Suppressor macrophage (primary cell): ENCODE measurements around the gene IDH3G.

ENCODE experiments used
- DNase-seq, 4 experiments: peaks; one replicate each; pipeline ENCODE4 v3.0.0-alpha.2; 2020 to 2022

Gene IDH3G

GRCh38 chrX:153791104-153791852, 2.9 kb downstream of the IDH3G start:
- no peak for DNase-seq

- DNase-seq = no peak
Observed at GRCh38 chrX:153789654-153790053, 4.5 kb downstream of the IDH3G start.

GRCh38 chrX:153786669-153787068, 7.5 kb downstream of the IDH3G start:
- DNase-seq = no peak

- no peak for DNase-seq
Observed at GRCh38 chrX:153784325-153784967, 9.7 kb downstream of the IDH3G start.

GRCh38 chrX:153783378-153784013, 10.7 kb downstream of the IDH3G start:
- DNase-seq = no peak

- no peak for DNase-seq
Observed at GRCh38 chrX:153782871-153783270, 11.3 kb downstream of the IDH3G start.

- no peak for DNase-seq
Observed at GRCh38 chrX:153782313-153782712, 11.9 kb downstream of the IDH3G start.

- DNase-seq = no peak
Observed at GRCh38 chrX:153781428-153782047, 12.6 kb downstream of the IDH3G start.

GRCh38 chrX:153780678-153781427, 13.3 kb downstream of the IDH3G start, which contains the start of gene SRPK3:
Gene SRPK3 (plus strand): TSS chrX:153781041. CDS start chrX:153781087, 46 bp downstream.
- DNase-seq = no peak

- peak; percentile 2 to 43 (median 22) for DNase-seq
Observed at GRCh38 chrX:153779891-153780677, 14.1 kb downstream of the IDH3G start.

- peak in 1 of 4 experiments; percentile 19 for DNase-seq
Observed at GRCh38 chrX:153778684-153779101, 15.5 kb downstream of the IDH3G start.

GRCh38 chrX:153778181-153778580, 16.0 kb downstream of the IDH3G start:
- no peak for DNase-seq

- no peak for DNase-seq
Observed at GRCh38 chrX:153777261-153778090, 16.7 kb downstream of the IDH3G start.

GRCh38 chrX:153776611-153777045, 17.5 kb downstream of the IDH3G start:
- no peak for DNase-seq

GRCh38 chrX:153776120-153776599, 18.0 kb downstream of the IDH3G start:
- no peak for DNase-seq

- no peak for DNase-seq
Observed at GRCh38 chrX:153775293-153776119, 18.7 kb downstream of the IDH3G start.

GRCh38 chrX:153774576-153775292, 19.4 kb downstream of the IDH3G start:
- DNase-seq = no peak

- DNase-seq = no peak
Observed at GRCh38 chrX:153773741-153774575, 20.2 kb downstream of the IDH3G start.
